GM12874 (cell line): ENCODE measurements around the gene FOLR1.

Source experiments
- TF ChIP-seq, protein P1 (sequence below): IDR thresholded peaks from 2 replicates; pipeline ENCODE4 v1.5.1; 2011; ENCODE audit warnings: low read depth, mild to moderate bottlenecking, control low read depth, low read length, moderate library complexity; ENCODE audit not compliant: insufficient read depth

The FOLR1 gene

DNA sequence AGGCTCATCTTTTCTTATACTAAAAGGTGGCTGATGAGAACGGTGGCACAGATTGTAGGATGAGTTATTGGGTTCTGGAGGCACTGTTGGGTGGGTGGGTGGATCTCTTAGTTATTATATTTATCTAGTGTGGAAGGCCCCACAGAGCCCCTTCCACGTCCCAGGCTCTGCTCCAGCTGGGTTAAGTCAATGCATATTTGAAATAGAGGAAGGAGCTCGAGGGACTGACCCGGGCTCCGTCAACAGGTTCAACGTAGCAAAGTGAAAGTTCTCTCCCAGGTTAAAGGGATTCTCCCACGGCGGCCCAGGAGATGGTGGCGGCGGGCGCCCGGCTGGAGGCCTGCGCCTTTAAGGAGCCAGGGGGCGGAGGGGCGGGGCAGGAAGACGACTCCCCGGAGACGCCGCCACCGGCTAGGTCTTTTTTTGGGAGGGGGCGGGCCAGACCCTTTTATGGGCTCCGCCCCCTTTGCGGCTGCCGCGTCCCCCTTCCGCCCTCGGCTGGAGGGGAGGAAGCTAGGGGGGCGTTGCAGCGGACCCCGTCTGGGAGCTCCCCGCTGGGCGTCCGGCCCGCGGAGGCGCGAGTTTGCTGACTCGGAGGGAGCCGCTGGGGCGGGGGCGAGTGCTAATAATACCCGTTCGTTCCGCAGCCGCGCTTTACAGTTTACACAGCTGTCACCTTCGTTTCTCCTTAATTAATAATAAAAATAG lies 31.1 kb downstream of the FOLR1 start:
- TF ChIP-seq, protein P1, sequence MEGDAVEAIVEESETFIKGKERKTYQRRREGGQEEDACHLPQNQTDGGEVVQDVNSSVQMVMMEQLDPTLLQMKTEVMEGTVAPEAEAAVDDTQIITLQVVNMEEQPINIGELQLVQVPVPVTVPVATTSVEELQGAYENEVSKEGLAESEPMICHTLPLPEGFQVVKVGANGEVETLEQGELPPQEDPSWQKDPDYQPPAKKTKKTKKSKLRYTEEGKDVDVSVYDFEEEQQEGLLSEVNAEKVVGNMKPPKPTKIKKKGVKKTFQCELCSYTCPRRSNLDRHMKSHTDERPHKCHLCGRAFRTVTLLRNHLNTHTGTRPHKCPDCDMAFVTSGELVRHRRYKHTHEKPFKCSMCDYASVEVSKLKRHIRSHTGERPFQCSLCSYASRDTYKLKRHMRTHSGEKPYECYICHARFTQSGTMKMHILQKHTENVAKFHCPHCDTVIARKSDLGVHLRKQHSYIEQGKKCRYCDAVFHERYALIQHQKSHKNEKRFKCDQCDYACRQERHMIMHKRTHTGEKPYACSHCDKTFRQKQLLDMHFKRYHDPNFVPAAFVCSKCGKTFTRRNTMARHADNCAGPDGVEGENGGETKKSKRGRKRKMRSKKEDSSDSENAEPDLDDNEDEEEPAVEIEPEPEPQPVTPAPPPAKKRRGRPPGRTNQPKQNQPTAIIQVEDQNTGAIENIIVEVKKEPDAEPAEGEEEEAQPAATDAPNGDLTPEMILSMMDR: no peak

DNA sequence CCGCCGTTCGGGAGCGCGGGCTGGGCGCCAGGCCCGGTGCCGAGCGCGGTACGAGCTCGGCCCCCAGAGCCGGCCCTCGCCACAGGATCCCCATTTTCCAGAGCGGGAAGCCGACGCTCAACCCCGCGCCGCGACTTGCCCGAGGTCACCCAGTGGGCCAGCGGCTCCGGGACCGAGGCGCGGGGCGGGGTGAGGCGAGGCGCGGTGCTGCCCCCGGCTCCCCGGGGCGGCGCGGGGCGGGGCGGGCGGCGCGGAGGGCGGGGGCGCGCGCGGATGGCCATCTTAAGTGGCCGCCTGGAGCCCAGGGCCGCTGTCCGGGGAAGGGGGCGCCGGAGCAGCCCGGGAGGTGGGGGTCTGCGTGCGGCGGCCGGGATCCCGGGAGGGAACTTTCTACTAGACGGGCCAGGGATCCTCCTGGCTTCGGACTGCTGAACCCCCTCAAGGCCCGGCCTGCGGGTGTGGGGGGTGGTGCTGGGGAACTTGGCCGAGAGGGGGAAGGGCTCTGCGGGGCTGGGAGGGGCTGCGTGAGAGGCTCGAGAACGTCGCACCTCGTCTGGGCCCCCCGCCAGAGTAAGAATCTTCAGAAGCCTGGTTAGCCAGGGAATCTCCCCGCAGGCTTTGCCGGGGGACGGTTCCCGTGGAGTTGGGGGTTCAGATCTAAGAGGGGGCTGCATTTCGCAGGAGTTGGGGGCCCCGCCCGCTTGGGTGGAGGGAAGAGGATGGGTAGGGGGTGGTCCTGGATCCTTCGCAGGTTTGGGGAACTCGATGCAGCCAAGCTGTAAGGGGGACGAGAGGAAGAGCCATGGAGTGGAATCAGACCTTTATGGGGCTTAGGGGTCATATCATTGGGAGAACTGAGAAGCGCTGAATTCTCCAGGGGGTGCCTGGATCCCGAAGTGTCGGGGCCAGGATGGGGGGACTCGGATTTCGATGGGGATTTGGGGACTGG lies 31.9 kb downstream of the FOLR1 start:
- TF ChIP-seq, protein P1: no peak

DNA sequence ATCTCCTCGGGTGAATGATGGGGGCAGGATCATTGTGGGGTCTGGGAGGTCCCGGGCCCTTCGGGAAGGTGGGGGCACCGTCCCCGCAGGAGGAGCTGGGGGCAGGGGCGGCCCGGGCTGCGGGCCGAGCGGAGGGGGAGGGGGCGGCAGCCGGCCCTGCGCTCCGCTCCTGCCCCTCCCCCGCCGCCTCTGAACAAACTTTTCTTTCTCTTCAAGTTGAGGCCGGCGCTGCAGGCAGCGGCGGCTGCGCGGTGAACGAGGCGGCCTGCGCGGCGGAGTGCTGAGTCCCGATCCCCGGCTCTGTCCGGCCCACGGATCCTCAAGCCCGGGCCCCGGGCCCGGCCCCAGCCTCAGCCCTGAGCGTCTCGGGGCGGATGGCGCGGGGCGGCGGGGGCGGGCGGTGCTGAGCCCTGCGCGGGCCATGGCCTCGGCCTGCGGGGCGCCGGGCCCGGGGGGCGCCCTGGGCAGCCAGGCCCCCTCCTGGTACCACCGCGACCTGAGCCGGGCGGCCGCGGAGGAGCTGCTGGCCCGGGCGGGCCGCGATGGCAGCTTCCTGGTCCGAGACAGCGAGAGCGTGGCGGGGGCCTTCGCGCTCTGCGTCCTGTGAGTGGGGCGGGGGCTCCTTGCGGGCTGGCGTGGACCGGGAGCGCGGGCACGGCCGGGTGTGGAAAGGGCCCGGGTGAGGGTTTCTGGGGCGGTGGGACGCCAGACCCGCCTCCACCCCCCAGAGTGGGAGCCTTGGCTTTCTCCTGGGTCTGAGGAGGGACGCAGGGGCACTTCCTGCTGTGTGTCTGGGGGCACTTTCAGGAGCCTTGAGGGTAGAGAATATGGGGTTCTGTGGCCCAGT lies 32.8 kb downstream of the FOLR1 start, which contains the start of gene INPPL1:
INPPL1 (plus strand) TSS at position 204 of the 847 bp plus-strand sequence; CDS start at position 422, 218 bp downstream.
- TF ChIP-seq, protein P1: no peak

DNA sequence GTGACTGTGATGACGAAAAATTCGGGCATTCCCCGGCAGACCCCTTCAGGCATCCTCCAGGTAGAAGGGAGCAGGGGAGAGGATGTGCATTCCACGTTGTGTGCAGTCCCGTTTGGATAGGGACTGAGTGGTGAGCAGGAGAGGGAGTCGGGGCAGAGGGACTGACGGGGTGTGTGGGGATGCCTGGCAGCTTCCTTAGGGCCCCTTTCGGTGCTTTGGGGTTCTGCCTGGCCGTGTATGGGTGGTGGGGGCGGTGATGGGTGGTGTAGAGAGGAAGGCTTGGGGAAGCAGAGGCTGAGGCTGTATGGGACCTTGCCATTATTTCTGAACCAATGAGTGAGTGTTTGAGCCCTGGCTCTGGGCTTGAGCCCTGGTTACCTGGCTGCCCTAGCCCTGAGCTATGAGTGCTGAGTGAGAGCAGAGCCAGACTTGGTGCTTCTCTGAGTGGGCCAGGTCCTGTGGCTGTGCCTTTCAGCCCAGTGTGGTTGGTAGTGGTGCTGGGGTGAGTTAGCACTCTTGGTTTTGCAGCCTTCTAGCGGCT lies 33.5 kb downstream of the FOLR1 start:
- TF ChIP-seq, protein P1: no peak

DNA sequence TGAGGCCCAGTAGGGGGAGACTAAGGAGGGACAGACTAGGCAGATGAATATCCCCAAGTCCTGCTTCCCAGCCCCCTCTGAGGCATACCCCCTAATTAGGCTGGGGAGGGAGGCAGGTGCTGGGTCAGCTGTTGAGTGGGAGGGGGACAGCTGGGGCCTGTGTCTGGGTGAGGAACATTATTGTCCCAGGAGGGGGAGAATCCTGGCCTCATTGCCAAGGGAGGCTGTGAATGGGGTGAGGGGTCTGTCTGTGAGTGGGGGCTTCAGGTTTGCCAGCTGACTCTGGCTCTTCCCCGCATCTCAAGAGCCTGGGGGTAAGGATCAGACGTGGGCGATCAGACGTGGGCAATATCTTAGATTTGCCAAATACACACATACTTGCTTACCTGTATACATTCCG lies 34.8 kb downstream of the FOLR1 start:
- TF ChIP-seq, protein P1: no peak

DNA sequence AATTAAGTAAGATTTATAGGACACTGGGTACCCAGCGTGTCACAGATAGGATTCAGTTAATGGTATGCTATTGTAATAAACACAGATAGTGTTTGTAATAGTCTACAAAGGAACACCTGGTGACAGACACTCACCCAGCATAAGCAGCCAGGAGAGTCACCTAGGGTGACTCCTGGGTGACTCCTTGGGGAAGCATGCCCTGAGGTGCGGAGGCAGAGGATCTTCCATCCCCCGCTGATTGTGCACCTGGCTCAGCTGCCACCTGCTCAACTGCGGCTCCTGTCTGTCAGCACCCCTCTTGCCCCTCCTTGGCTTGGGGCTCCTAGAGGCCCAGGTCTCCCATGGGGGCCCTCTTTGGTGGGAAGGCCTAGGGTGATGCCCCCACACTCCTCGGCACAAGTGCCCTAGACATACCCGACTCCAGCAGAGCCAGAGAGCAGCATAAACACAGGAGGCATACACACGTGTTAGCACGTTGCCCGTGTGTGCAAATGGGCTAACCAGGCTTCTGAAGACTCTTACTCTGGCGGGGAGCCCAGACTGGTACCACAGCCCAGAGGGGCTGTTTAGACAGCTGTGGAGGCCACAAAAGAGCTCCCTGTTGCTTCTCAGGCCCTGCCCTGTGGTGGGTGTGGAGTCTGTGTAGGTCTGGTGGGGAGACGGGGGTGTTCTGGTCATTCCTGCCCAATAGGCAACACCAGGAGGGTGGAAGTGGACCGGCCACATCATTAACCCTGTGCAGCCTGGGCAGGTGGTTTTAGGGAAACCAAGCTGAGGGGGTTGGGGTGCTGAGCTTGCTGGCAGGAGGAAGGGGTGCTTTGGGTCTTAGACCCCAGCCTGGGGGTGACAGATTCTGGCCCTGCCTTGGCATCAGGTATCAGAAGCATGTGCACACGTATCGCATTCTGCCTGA lies 35.6 kb downstream of the FOLR1 start:
- TF ChIP-seq, protein P1: no peak
